Brain pericyte (primary cell): ENCODE results near the gene ZNF24.

ENCODE experiments used
- DNase-seq: peaks from one replicate; pipeline ENCODE4 v3.0.0-alpha.2; 2012; ENCODE audit warnings: low read depth, low spot score

ZNF24 gene

GRCh38 chr18:35296060-35296459, 48.2 kb downstream of the ZNF24 start:
- DNase-seq, result no peak

DNA sequence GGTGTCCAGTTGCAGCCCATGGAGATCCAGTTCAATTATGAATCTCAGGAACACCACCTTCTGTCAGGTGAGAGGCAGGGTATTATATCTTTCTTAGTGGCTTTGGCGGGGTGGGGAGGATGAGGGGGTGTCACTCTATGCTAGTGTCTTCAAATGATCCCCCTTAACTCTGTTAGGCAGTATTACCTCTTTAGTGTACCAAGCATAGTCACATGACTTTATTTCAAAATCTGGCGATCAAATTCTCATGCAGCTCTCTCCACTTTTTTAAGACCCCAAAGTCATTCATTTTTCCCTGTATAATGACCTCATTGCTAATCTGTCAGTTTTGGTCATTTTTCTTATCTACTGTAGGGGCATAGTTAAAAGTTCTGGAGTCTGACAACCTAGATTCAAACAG, 53.1 kb downstream of the ZNF24 start:
- no peak for DNase-seq

GRCh38 chr18:35290094-35290735, 54.0 kb downstream of the ZNF24 start, which contains the start of gene ZSCAN30:
TSS of gene ZSCAN30 (minus strand) at chr18:35290229. CDS start at chr18:35264352, 25,877 bp downstream.
- peak; percentile 81 for DNase-seq

DNA sequence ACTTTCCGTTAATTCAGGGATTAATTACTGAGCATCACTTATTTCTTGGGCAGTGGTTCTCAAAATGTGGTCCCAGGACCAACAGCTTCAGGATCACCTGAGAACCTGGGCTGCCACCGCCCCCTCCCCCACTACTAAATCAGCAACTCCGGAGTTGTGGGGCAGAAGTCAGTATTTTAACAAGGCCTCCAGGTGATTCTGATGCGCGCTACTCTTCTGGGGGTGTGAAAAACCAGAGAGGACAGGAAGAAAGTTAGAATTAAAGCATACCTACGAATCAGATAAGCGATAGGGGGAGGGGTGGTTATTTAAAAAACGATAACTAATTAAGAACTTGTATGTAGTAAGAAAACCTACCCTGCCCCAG, 54.5 kb downstream of the ZNF24 start:
- no peak for DNase-seq

- DNase-seq, result no peak
Observed at GRCh38 chr18:35289293-35289692, 54.9 kb downstream of the ZNF24 start.

DNA sequence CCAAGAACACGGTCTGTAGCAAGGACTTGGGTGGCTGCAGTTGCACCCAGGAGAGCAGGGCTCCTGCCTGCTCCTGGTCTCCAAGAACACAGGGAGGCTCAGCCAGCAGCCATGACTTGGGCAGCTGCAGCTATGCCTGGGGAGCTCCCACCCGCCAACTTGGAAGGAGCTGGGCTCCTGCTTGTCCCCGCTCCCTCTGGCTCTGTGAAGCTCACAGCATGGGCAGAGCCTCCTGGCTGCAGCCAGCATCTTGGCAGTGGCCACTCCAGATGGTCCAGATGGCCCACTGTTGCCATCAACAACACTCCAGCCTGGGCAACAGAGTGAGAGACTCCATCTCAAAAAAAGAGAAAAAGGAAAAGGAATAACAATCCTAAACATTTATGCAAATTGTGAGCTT, 59.4 kb downstream of the ZNF24 start:
- DNase-seq, result no peak

DNA sequence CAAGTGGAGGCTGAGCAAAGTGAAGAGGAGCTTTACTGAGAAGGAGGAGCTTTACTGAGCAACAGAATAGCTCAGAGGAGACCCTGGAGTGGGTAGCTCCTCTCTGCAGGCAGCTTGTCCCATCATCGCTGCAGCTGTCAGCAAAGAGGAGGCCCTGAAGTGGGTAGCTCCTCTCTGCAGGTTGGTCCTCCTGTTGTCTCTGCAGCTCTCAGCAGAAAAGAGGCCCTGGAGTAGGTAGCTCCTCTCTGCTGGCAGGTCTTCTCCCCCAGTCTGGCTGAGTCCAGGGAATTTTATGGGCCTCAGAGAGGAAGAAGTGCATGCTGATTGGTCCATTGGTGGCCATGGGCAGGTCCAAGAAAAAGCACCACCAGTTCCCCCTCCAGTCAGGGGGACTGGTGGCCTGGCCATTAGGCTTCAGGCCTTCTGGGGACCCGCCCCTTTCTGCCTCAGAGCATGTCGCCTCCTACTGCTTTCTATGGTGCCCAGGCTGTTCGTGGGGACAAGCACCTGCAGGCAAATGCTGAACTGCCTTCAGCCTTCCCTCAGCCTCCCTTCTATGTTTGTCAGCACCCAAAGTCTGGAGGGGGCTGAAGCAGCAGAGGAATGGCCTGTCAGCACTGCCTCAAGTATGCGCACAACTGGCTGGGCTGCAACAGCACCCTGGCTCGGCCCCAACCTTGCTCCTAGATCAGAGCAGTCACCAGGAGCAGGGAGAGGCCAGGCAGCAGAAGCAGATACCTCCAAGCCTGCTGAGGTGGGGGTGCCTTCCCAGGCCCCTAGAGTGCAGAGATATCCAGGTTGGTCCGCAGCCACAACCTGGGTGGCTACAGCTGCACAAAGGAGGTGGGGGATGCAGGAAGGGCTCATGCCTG, 60.1 kb downstream of the ZNF24 start:
- DNase-seq, result no peak

DNA sequence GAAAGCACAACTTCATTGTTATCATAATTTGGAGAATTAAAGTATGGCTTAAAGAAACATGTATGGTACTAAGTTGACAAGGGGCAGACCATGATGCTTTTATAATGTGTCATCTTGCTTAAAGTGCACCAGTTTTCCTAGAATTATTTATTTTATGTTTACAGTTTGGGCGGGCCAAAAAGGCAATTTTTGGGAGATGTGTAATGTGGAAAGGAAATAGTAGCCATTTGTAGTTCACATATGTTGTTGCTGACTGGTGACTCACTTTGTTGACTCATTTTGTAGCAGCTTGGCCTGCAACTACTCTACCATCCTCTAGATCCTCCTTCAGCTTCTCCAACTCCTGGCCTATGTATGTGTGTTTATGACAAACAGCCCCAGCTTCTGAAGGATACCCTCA, 61.9 kb downstream of the ZNF24 start:
- no peak for DNase-seq
